SK-N-SH treated with all-trans-retinoic acid at 6 μM for 48 hours (cell line): Measurements from ENCODE around the gene TRMT61A.

ENCODE experiments used
- ATAC-seq: fragments of 200-7000 bp; cut with Tn5 transposase; 3 replicates; pipeline ENCODE4 v1.9.1; 2020; ENCODE audit warnings: mild to moderate bottlenecking, moderate library complexity
- ARNTL ChIP-seq: fragments of 450-650 bp; formaldehyde crosslinking; IDR thresholded peaks from 2 replicates; pipeline ENCODE4 v1.5.0; 2020; ENCODE audit warnings: low read depth, mild to moderate bottlenecking, moderate library complexity, borderline replicate concordance
- BACH2 ChIP-seq: fragments of 250-450 bp; sonication (Bioruptor Pico); IDR thresholded peaks from 2 replicates; pipeline ENCODE4 v1.9.0; 2021; ENCODE audit warnings: mild to moderate bottlenecking, borderline replicate concordance
- CSDC2 ChIP-seq: fragments of 250-450 bp; sonication (Bioruptor Pico); IDR thresholded peaks from 2 replicates; pipeline ENCODE4 v1.5.0; 2020; ENCODE audit warnings: mild to moderate bottlenecking, moderate library complexity
- ESRRG ChIP-seq: fragments of 250-450 bp; sonication (Bioruptor Pico); IDR thresholded peaks from 2 replicates; pipeline ENCODE4 v1.6.1; 2021; ENCODE audit warnings: mild to moderate bottlenecking
- GLIS3 ChIP-seq: fragments of 250-450 bp; sonication (Bioruptor Pico); IDR thresholded peaks from 2 replicates; pipeline ENCODE4 v1.5.0; 2020; ENCODE audit warnings: mild to moderate bottlenecking, moderate library complexity
- OSR1 ChIP-seq: fragments of 250-450 bp; sonication (Bioruptor Pico); IDR thresholded peaks from 2 replicates; pipeline ENCODE4 v1.8.0; 2022; ENCODE audit warnings: moderate library complexity, mild to moderate bottlenecking, inconsistent platforms
- PPARA ChIP-seq: fragments of 250-450 bp; sonication (Bioruptor Pico); IDR thresholded peaks from 2 replicates; pipeline ENCODE4 v1.5.0; 2020; ENCODE audit warnings: mild to moderate bottlenecking, borderline replicate concordance
- SNAI2 ChIP-seq: fragments of 250-450 bp; sonication (Bioruptor Pico); IDR thresholded peaks from 2 replicates; pipeline ENCODE4 v1.5.0; 2020; ENCODE audit warnings: mild to moderate bottlenecking, moderate library complexity
- TCF4 ChIP-seq: fragments of 250-450 bp; sonication (Bioruptor Pico); IDR thresholded peaks from 2 replicates; pipeline ENCODE4 v1.8.0; 2021; ENCODE audit warnings: mild to moderate bottlenecking, moderate library complexity, borderline replicate concordance
- TOX ChIP-seq: fragments of 250-450 bp; sonication (Bioruptor Pico); IDR thresholded peaks from 2 replicates; pipeline ENCODE4 v1.8.0; 2021; ENCODE audit warnings: mild to moderate bottlenecking, moderate library complexity, borderline replicate concordance
- ZC3H10 ChIP-seq: fragments of 250-450 bp; sonication (Bioruptor Pico); IDR thresholded peaks from 2 replicates; pipeline ENCODE4 v1.5.1; 2021; ENCODE audit warnings: mild to moderate bottlenecking, moderate library complexity
- ZFP3 ChIP-seq: fragments of 250-450 bp; sonication (Bioruptor Pico); IDR thresholded peaks from 2 replicates; pipeline ENCODE4 v1.5.0; 2020; ENCODE audit warnings: mild to moderate bottlenecking, moderate library complexity
- ZFP30 ChIP-seq: fragments of 450-650 bp; formaldehyde crosslinking; IDR thresholded peaks from 2 replicates; pipeline ENCODE4 v1.5.0; 2022; ENCODE audit warnings: mild to moderate bottlenecking, moderate library complexity
- ZNF565 ChIP-seq: fragments of 450-650 bp; formaldehyde crosslinking; conservative IDR thresholded peaks from 2 replicates; pipeline ENCODE4 v1.5.0; 2020; ENCODE audit warnings: low read depth, mild to moderate bottlenecking, moderate library complexity
- ZNF70 ChIP-seq: fragments of 450-650 bp; formaldehyde crosslinking; IDR thresholded peaks from 2 replicates; pipeline ENCODE4 v1.5.0; 2020; ENCODE audit warnings: mild to moderate bottlenecking, moderate library complexity
- ZNF8 ChIP-seq: fragments of 450-650 bp; formaldehyde crosslinking; IDR thresholded peaks from 2 replicates; pipeline ENCODE4 v1.5.0; 2020; ENCODE audit warnings: mild to moderate bottlenecking, moderate library complexity
- TF ChIP-seq, protein P1 (sequence below): fragments of 250-450 bp; sonication (Bioruptor Pico); IDR thresholded peaks from 2 replicates; pipeline ENCODE4 v1.5.0; 2020; ENCODE audit warnings: mild to moderate bottlenecking, moderate library complexity
- TF ChIP-seq, protein P2 (sequence below): fragments of 250-450 bp; sonication (Bioruptor Pico); IDR thresholded peaks from 2 replicates; pipeline ENCODE4 v1.5.1; 2020; ENCODE audit warnings: low read depth, mild to moderate bottlenecking, moderate library complexity
- TF ChIP-seq, protein P3 (sequence below): fragments of 250-450 bp; sonication (Bioruptor Pico); IDR thresholded peaks from 2 replicates; pipeline ENCODE4 v1.8.0; 2021; ENCODE audit warnings: low read depth, mild to moderate bottlenecking, moderate library complexity, borderline replicate concordance
- TF ChIP-seq, protein P4 (sequence below): fragments of 250-450 bp; sonication (Bioruptor Pico); IDR thresholded peaks from 2 replicates; pipeline ENCODE4 v1.8.0; 2020; ENCODE audit warnings: mild to moderate bottlenecking, moderate library complexity, borderline replicate concordance

Gene TRMT61A

DNA sequence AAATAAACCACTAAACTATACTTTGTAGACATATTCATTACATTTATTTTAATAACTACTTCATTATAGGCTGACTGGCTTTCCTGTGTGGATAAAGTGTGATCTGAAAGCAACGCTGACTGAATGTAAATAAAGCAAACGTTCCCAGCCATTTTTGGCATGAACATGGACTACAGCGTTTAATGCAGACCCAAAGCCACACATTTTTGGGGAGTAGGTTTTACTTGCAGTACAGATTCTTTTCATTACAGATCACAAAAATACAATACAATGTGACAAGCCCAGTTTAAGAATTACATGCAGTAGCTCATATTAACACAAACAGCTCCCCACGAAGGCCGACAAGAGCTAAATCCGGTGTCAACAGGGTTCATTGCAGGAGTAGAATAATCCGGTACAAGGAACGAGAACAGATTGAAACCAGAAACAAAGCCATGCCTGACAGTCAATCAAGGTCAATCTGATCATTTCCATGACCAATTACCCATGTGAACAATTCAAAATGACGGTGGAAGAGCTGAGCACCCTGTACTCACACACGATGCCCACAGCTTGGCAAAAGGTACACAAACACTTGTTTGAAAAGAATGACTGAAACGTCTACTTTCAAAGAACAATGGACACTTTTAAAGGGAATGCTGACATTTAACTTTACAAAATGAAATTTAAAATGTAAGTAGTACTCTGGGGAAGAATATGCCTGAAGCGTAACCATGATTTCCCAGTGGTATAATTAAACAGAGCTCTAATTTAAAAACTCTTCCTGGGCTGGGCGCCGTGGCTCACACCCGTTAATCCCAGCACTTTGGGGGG, 28.2 kb downstream of the TRMT61A start:
- TF ChIP-seq BACH2: no peak
- no peak for TF ChIP-seq TCF4 (CRISPR knock-in tag)
- no peak for TF ChIP-seq ARNTL (CRISPR knock-in tag)
- TF ChIP-seq, protein P1, sequence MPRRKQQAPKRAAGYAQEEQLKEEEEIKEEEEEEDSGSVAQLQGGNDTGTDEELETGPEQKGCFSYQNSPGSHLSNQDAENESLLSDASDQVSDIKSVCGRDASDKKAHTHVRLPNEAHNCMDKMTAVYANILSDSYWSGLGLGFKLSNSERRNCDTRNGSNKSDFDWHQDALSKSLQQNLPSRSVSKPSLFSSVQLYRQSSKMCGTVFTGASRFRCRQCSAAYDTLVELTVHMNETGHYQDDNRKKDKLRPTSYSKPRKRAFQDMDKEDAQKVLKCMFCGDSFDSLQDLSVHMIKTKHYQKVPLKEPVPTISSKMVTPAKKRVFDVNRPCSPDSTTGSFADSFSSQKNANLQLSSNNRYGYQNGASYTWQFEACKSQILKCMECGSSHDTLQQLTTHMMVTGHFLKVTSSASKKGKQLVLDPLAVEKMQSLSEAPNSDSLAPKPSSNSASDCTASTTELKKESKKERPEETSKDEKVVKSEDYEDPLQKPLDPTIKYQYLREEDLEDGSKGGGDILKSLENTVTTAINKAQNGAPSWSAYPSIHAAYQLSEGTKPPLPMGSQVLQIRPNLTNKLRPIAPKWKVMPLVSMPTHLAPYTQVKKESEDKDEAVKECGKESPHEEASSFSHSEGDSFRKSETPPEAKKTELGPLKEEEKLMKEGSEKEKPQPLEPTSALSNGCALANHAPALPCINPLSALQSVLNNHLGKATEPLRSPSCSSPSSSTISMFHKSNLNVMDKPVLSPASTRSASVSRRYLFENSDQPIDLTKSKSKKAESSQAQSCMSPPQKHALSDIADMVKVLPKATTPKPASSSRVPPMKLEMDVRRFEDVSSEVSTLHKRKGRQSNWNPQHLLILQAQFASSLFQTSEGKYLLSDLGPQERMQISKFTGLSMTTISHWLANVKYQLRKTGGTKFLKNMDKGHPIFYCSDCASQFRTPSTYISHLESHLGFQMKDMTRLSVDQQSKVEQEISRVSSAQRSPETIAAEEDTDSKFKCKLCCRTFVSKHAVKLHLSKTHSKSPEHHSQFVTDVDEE (CRISPR knock-in tag): no peak
- no peak for TF ChIP-seq ZFP3 (CRISPR knock-in tag)
- TF ChIP-seq, protein P2, sequence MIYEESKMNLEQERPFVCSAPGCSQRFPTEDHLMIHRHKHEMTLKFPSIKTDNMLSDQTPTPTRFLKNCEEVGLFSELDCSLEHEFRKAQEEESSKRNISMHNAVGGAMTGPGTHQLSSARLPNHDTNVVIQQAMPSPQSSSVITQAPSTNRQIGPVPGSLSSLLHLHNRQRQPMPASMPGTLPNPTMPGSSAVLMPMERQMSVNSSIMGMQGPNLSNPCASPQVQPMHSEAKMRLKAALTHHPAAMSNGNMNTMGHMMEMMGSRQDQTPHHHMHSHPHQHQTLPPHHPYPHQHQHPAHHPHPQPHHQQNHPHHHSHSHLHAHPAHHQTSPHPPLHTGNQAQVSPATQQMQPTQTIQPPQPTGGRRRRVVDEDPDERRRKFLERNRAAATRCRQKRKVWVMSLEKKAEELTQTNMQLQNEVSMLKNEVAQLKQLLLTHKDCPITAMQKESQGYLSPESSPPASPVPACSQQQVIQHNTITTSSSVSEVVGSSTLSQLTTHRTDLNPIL (CRISPR knock-in tag): no peak
- TF ChIP-seq, protein P3, sequence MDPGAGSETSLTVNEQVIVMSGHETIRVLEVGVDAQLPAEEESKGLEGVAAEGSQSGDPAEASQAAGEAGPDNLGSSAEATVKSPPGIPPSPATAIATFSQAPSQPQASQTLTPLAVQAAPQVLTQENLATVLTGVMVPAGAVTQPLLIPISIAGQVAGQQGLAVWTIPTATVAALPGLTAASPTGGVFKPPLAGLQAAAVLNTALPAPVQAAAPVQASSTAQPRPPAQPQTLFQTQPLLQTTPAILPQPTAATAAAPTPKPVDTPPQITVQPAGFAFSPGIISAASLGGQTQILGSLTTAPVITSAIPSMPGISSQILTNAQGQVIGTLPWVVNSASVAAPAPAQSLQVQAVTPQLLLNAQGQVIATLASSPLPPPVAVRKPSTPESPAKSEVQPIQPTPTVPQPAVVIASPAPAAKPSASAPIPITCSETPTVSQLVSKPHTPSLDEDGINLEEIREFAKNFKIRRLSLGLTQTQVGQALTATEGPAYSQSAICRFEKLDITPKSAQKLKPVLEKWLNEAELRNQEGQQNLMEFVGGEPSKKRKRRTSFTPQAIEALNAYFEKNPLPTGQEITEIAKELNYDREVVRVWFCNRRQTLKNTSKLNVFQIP (CRISPR knock-in tag): no peak
- TF ChIP-seq, protein P4, sequence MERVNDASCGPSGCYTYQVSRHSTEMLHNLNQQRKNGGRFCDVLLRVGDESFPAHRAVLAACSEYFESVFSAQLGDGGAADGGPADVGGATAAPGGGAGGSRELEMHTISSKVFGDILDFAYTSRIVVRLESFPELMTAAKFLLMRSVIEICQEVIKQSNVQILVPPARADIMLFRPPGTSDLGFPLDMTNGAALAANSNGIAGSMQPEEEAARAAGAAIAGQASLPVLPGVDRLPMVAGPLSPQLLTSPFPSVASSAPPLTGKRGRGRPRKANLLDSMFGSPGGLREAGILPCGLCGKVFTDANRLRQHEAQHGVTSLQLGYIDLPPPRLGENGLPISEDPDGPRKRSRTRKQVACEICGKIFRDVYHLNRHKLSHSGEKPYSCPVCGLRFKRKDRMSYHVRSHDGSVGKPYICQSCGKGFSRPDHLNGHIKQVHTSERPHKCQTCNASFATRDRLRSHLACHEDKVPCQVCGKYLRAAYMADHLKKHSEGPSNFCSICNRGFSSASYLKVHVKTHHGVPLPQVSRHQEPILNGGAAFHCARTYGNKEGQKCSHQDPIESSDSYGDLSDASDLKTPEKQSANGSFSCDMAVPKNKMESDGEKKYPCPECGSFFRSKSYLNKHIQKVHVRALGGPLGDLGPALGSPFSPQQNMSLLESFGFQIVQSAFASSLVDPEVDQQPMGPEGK: no peak
- TF ChIP-seq CSDC2: no peak
- no peak for TF ChIP-seq OSR1 (CRISPR knock-in tag)
- TF ChIP-seq SNAI2 (CRISPR knock-in tag): no peak
- no peak for TF ChIP-seq ZNF565 (CRISPR knock-in tag)
- no peak for TF ChIP-seq ZNF8 (CRISPR knock-in tag)
- no peak for TF ChIP-seq PPARA (CRISPR knock-in tag)
- TF ChIP-seq ESRRG (CRISPR knock-in tag): no peak
- no peak for TF ChIP-seq TOX (CRISPR knock-in tag)
- no peak for TF ChIP-seq ZNF70
- ATAC-seq: no peak

DNA sequence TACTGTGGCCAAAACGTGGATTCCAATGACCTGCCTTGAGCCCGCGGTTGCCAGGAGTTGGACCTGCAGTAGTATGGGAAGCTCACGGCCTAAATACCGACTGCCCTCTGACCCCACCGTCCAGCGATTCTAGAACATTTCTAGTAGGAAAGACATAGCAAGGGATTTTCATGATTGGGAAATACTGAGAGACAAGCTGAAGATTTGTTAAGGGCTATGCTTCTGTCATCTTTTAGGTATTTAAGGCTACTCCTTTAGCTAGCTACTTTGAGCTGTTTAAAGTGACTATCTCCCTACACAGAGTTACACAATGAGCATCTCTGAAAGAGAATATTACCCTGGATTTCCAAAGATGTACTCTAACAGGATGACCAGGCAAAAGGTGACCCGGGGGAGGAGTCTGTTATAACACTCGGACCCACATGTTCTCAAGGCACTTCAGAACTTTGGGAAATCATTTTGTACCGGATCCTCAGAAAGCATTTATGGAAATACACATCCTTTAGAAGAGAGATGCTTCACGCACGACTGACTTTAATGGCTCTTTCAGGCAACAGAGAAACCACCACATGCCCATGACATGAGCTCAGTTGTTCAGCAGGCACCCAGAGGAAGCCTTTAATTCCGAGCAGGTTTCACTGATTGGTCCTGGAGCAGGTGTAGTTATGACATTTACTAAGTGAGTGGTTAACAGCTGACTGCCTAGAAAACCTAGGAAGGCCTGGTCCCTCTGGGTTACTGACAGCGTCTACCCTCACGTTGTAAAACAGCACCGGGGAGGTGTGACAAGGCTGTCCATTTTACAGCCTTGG, 29.3 kb downstream of the TRMT61A start:
- ATAC-seq: no peak
- TF ChIP-seq ZNF70 (no peak), TOX (CRISPR knock-in tag) (no peak), CSDC2 (no peak), TCF4 (CRISPR knock-in tag) (no peak), GLIS3 (no peak), ZNF565 (CRISPR knock-in tag) (no peak), ARNTL (CRISPR knock-in tag) (no peak), ZFP3 (CRISPR knock-in tag) (no peak), ZFP30 (CRISPR knock-in tag) (no peak), ZC3H10 (CRISPR knock-in tag) (no peak), SNAI2 (CRISPR knock-in tag) (no peak), OSR1 (CRISPR knock-in tag) (no peak), ESRRG (CRISPR knock-in tag) (no peak), PPARA (CRISPR knock-in tag) (no peak), BACH2 (no peak)
- TF ChIP-seq, protein P1 (CRISPR knock-in tag): no peak
- TF ChIP-seq, protein P3 (CRISPR knock-in tag): no peak
